ENCODE results near the gene SLIT2.

DNA sequence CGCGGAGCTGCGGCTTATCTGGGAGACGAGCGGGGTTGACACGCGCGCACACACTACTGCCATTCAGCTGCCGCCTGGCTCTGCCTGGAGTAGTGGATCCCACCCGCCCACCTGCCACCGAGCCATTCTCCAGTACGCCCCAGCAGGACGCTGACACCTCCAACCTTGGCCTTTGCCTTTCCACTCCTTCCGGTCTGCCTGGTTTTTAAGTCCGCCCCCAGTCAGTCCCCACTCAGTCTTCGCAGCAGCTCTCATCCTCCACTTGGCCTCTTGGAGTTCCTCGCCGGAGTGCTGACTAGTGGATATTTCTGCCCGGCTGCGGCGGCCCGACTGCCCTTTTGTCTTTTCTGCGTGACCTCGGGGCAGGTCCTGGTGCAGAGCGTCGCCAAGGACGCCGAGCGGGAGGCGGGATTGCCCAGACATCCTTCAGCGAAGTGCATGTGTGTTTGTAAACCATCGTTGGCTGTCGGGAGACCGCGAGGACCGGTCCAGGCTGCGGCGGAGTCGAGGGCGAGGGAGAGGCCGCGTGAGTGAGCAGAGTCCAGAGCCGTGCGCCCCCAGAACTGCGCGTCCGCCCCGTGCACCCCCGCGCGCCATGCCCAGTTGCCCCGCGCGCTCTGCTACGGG lies 1.1 kb downstream of the SLIT2 start:
- TF ChIP-seq, protein P1, sequence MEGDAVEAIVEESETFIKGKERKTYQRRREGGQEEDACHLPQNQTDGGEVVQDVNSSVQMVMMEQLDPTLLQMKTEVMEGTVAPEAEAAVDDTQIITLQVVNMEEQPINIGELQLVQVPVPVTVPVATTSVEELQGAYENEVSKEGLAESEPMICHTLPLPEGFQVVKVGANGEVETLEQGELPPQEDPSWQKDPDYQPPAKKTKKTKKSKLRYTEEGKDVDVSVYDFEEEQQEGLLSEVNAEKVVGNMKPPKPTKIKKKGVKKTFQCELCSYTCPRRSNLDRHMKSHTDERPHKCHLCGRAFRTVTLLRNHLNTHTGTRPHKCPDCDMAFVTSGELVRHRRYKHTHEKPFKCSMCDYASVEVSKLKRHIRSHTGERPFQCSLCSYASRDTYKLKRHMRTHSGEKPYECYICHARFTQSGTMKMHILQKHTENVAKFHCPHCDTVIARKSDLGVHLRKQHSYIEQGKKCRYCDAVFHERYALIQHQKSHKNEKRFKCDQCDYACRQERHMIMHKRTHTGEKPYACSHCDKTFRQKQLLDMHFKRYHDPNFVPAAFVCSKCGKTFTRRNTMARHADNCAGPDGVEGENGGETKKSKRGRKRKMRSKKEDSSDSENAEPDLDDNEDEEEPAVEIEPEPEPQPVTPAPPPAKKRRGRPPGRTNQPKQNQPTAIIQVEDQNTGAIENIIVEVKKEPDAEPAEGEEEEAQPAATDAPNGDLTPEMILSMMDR (IDR thresholded peaks at IDR 0.05; ENCODE audit: insufficient read depth, low read depth, low read length): no peak
- TF ChIP-seq EZH2 (IDR thresholded peaks at IDR 0.05; ENCODE audit: insufficient read depth, low read length): no peak
